Measurements from ENCODE around the gene PRXL2B.

- TF ChIP-seq POLR2A (IDR thresholded peaks at IDR 0.05) (no peak), CTCF (IDR thresholded peaks at IDR 0.05) (no peak)
Measured at GRCh38 chr1:2556277-2556677, 30.3 kb upstream of the PRXL2B start, which contains the start of gene TNFRSF14.

Data from right lobe of liver (tissue), 4 donors.